ENCODE measurements around the gene KCND2.
"Not testable (repeated sequence)": the region's sequence is repeated elsewhere in the genome, so short reads cannot be mapped to it uniquely, and the experiment has no call there.

KCND2 gene

DNA sequence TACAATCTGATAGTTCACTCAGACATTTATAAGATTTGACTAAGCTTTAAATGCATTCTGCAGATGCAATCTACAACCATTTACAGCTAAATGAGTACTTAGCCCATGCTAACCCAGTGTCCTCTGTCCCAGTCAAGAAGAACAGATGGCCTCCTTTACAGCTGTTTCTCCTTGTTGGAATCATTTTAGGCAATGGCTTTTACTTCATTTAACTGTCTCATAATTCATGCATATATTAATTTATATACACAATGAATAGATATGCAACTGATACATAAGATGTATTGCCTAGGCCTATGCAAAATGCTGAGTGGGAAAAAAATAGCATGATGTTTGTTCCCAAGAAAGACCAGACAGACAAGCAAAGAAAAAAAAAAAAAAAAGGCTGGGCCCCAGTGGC lies 502.8 kb downstream of the KCND2 start:
- DNase-seq: no peak

DNA sequence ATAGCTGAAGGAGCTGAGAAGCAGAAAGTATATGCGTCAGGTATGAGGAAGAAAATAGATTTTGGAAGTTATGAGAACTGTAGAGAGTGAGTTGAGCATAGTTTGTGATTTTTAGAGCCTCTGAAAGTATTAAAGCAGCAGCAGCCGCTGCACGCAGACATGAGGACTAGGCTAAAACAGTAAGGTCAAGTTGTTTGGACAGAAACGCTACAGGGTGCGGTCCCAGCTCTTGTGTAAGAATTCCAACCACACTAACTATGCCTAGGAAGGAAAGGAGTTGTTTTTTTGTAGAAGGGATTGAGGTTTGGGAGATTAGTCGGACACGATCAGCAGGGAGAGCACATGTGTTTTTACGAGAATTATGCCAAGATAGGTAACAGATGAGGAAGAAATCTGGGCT lies 506.1 kb downstream of the KCND2 start:
- not testable (repeated sequence) for DNase-seq

DNA sequence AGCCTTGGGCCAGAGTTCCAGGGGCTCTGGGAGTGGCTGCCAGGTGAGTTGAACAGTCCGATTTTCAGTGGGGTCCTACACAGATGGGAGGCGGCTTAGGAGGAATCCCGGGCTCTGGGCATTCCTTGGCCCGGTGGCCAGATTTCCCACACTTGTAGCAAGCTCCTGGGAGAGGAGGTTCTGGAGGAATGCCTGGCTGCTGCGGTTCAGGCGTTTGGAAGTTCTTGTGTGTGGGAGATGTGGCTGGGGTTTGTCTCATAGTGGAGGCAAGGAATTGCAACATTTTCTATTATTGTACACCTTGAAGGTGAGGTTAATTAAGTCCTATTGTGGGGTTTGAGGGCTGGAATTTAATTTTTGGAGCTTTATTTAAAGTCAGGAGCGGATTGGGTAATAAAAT lies 507.5 kb downstream of the KCND2 start:
- not testable (repeated sequence) for DNase-seq

DNA sequence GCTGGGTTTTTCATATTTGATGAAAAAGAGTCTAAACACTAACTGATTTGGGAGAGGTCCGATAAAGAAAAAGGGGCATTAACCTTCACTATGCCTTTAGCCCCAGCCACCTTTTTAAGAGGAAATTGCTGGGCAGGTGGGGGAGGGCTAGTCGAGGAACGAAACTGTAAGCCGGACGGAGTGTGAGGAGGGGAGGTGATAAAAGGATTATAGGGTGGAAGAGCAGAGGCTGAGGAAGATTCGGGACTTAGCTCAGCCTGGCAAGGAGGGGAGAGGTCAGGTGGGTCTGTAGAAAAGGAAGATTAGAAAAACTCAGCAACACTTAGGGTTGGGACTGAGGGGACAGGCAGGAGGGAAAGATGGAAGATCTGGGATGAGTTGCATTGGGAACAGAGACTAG lies 508.0 kb downstream of the KCND2 start:
- no peak for DNase-seq

DNA sequence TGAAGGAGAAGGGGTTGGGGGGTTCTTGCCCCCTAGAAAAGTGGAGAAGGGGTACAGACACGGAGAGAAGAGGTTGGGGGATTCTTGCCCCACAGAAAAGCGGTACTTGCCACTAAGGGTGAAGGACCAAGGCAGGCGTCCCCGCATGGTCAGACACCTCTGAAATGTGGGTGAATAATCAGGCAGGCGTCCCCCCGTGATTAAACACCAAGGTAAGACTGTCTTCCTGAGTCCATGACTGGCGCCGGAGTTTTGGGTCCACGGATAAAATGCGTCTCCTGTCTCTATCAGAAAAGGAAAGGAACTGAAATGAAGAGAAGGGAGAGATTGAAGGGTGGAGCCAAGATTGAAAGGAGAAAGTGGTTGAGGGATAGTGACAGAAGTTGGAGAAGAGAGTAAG lies 508.9 kb downstream of the KCND2 start:
- DNase-seq: not testable (repeated sequence)

DNA sequence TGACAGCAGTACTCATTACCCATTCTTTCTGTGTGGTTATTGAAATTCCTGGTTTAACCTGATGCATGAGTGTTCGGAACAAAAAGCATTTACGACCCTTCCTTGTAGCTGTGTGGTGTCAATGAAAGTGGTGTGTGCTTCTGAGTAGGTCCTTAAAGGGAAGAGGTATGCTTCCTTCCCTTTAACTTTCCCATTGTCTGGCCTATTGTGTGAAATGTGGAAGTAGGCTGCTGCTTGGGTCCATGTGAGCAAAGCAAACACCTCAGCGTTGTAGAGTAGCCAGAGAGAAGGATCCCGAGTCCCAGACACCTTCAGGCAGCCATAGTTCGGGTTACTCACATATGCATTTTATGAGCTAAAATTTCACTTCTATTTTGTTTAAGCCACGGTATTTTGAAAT lies 510.3 kb downstream of the KCND2 start:
- no peak for DNase-seq

DNA sequence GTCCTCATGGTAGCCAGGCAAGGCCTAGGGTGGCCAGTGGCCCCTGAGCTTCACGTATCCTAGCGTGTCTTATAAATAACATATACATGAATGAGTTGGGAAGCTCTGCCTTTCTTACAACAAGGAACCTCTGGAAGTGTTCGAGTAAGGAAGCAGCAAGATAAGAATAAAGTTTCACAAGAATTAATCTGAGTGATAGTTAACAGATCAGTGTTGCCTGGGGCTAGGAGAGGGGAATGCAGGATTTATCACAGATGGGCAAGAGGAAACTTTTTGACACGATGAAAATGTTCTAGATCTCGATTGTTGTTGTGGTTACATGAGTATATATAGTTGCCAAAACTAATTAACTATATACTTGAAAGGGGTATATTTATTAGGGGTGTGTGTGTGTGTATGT lies 510.7 kb downstream of the KCND2 start:
- DNase-seq: no peak

DNA sequence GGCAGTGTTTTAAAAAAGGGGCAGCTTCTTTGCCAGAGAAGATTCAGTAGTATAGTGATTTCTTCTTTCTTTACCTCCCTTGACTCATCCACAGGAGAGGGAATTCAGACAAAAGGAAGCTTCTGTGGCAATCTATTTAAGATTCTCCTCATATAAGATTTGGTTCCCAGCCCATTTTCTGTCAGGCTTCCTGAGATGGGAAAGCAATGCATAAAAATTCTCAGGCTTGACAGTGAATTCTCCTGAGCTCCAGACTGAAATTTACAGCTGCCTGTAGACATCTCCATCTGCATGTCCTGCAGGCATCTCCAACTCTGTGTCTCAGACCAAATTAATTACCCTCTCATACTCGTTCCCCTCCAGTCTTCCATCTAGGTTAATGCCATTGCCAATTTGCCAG lies 512.1 kb downstream of the KCND2 start:
- no peak for DNase-seq

DNA sequence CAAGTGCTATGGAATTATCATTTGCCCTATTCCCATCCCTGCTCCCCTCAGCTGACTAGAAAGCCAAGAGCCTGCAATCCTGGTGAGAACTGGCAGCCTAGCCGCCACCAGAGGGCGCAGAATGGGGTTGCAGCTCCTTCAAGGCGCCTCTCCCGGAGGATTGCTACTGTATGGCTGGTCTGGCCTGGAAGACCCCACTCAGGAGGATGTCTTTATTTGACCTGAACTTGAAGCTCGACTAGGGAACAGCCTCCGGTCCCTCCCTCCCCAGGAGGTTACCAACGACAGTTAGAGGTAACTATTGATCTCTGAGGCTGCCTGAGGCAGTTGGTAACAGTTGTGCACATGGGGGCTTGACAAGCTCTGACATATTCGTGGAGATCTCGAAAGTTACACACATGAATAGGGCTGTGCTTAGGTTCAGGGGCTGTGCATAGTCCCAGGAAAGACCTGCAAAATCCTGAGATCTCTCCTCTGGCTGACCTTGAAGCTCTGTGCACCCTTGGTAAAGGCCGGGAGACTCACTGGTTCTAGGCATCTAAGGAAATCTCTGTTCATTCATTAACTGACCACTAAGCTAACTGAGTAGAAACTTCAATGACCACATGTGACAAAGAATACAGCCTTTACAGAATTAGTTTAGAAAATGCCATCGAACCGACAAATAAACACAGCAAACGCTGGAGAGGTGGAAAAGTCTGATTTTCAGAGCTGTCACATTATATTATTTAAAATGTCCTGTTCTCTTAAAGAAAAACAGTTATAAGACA lies 519.3 kb downstream of the KCND2 start:
- no peak for DNase-seq

DNA sequence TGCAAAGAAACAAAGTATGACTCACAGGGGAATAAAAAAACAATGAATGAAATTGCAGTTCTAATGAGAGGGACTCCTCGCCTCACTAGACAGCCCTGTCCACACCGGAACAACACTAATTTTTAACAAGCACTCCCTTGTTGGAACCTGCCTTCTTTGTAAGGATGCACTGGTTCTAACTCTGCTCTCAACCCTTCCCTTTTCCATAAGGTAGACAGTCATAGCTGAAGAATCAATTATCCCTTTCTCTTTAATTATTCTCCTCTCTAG lies 519.8 kb downstream of the KCND2 start:
- no peak for DNase-seq

DNA sequence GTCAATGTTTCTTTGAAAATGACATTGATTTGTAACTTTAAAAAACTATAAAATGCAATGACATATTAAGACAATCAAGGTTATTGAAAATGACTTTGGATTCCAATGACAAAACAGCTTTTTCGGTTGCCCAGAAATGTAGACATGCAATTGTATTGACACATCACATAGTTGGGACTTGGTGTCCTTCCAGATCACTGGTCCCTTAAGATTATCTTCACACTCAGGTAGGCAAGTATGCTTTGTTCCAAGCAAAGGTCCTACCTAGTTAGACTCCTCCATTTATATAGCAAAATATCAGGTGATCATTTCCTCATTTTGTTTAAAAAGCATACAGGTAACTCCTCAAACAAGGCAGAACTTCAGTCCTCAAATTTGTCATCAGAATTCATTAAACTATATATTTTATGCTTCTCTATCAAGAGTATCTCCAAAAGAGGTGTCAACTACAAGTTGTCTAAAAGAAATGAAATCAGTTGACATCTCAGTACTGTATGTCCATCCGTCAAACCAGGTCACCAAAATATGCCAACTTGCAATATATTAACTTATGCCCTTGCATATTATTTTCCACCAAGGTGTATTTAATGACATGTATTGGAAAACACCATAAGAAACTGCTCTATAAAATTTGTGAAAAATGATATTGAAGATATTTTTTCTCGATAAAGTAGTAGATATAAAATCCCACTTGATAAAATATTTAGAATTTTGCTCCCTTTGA lies 520.4 kb downstream of the KCND2 start:
- DNase-seq: no peak

DNA sequence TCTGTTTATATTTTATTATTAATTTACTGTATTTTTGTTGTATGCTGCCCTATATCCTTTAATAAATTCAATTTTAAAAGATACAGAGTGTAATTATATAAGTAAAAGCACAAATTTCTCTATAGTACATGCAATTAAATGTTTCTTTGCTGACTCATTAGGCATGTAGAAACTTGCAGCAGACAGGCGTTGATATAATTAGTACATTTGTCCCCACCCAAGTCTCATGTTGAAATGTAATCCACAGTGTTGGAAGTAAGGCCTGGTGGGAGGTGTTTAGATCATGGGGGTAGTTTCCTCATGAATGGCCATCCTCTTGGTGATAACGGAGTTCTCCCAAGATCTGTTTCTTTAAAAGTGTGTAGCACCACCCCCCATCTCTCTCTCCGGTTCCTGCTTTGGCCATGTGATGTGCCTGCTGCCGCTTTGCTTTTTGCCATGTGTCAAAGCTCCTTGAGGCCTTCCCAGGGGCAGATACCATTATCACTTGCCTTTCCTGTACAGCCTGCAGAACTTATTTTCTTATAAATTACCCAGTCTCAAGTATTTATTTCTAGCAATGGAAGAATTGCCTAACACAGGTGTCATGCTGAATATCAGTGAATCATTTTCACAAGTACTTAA lies 521.2 kb downstream of the KCND2 start:
- no peak for DNase-seq

DNA sequence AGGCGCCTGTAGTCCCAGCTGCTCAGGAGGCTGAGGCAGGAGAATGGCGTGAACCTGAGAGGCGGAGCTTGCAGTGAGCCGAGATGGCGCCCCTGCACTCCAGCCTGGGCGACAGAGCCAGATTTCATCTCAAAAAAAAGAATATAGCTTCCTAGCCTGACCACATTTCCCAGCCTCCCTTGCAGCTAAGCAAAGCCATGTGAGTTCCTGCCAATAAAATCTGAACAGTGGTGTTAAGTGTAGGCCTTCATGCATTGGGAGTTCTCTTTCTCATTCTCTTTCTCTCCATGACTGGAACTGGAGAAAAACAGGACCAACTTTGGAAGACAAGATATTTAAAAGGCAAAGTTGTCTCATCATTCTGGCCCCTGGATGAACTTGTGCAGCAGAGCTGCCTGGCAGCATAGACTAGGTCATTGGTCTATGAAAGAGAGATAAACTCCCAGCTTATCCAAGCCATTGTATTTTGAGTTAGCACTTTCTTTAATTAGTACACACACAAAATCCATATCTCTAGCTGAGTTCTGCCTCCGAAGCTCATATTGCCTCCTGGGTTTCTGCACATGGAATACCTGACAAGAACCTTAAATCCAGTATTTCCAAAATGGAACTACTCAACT lies 524.2 kb downstream of the KCND2 start:
- DNase-seq: no peak

DNA sequence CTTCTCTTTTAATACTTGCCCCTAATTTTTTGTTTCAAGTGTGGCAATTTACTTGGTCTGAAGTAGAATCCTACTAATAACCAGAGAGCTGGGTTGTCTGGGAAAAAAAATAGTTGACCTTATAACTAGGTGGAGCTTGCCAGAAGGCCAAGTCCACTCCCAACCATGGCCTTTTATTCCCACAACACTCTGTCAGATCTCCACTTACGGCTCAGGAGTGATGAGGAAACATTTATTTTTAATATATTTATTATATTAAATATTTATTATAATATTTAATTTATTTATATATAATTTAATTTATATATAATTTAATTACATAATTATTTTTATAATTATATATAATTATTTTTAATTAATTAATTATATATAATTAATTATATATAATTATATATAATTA lies 526.2 kb downstream of the KCND2 start:
- no peak for DNase-seq
